ENCODE data around the gene EFCAB13. TPM values are rescaled to one million over a fixed set of nuclear protein-coding genes. Genes with fewer than 3 reads are reported as not detected.

EFCAB13 gene
- total RNA-seq, 1 donor from 2014 or later, result 3.1 TPM

GRCh38 chr17:47295037-47295873 lies 28.5 kb upstream of the EFCAB13 start:
- no peak for DNase-seq (ENCODE audit: low read depth, low spot score)

DNA sequence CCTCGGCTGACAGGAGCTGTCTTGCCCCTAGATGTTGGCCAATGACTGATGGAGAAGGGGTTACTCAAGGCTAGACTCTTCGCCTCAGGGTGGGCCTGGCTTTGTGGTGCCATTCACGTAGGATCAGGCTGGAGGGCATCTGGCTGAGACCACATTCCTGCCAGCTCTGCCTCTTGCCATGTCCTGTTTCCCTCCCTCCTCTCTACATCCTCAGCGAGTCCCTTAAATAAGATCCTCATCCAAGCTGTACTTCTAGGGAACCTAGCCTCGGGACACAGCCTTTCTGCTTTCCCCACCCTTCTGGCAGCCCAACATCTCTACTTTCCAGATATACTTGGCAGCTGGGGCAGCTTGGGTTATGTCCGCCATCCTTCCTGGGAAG lies 27.9 kb upstream of the EFCAB13 start:
- no peak for DNase-seq (ENCODE audit: low read depth, low spot score)

DNA sequence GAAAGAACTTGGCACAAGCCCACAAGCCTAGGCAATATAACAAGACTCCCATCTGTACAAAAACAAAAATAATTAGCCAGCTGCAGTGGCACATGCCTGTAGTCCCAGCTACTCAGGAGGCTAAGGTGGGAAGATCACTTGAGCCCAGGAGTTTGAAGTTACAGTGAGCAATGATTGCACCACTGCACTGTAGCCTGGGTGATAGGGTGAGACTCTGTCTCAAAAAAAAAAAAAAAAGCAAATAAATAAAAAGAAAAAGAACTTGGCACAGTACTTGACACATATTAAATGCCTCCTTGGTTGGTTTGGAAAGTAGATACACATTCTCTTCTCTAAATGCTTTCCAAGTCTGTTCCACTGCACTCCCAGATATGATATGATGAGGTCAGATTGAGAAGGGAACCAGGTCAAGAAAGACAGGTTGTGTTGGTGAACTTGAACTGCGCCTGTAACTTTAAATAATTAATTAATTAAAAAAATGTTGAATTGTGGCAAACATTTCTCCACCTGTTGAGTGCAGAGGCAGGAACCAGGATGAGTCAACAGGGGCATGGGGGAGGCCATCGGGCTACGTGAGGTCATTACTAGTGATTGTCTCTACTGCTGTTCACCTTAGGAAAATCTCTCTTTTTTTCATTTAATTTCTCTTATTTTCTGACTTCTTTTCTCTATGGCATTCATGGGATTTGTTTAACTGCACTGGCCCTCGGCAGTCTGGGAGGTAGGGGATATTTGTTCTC lies 25.9 kb upstream of the EFCAB13 start:
- no peak for DNase-seq (ENCODE audit: low read depth, low spot score)

DNA sequence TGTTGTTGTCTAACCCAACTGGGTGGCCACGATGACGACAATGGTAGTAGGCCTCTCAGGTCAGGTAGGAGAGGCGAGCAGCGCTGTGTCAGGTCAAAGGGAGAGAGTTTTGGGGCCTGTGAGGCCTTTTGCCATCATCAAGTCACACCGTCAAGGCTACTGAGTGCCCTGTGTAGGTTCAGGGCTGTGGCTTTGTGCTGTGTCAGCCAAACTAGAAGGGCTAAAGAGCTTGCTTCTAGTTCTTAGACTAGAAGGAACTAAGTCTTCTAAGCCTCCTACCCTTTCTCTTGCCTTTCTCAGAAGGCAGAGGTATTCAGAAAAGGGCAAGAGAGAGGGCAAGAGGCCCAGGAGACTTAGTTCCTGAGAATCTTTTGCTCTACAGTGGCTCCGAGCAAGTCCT lies 25.0 kb upstream of the EFCAB13 start:
- no peak for DNase-seq (ENCODE audit: low read depth, low spot score)

GRCh38 chr17:47299239-47299910 lies 24.4 kb upstream of the EFCAB13 start:
- DNase-seq (ENCODE audit: low read depth, low spot score), result no peak

GRCh38 chr17:47300718-47301117 lies 23.0 kb upstream of the EFCAB13 start:
- DNase-seq (ENCODE audit: low read depth, low spot score), result no peak

DNA sequence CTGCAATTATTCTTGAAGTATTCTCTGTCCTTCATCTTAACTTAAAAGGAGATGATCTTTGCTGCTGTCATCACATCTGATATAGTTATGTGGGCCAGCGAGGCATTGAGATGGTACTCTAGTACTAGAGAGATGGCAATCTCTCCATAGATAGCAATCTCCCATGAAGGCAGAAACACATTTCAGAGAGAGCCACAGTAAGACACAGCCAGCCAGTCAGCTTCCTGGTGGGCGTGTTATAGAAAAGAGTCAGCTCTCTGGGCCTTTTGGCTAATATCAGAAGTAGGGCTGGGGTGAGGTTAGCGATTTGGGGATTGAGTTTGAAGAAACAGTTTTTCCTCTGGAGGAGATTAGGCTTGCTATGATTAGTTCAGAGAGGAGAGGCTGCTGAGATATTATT lies 22.6 kb upstream of the EFCAB13 start:
- DNase-seq (ENCODE audit: low read depth, low spot score), result no peak

DNA sequence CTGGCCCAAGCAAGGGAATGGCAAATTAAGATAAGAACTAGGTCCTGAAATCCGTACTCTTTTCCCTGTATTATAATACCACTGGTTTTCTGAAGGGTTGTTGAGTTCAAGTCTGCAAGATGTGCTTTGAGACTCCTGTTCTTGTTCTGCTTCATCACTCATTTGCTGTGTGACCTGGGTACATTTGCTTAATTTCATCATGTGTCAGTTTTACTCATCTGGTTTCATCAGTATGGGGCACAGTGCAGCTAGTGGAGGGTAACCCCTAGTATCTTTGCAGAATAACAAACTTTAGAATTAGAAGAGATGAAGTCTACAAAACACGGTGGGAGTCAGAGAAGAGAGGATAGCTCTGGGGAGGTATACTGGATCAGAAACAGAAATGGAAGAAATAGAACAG lies 21.9 kb upstream of the EFCAB13 start:
- no peak for DNase-seq (ENCODE audit: low read depth, low spot score)

GRCh38 chr17:47304186-47304585 lies 19.6 kb upstream of the EFCAB13 start:
- DNase-seq (ENCODE audit: low read depth, low spot score), result no peak

DNA sequence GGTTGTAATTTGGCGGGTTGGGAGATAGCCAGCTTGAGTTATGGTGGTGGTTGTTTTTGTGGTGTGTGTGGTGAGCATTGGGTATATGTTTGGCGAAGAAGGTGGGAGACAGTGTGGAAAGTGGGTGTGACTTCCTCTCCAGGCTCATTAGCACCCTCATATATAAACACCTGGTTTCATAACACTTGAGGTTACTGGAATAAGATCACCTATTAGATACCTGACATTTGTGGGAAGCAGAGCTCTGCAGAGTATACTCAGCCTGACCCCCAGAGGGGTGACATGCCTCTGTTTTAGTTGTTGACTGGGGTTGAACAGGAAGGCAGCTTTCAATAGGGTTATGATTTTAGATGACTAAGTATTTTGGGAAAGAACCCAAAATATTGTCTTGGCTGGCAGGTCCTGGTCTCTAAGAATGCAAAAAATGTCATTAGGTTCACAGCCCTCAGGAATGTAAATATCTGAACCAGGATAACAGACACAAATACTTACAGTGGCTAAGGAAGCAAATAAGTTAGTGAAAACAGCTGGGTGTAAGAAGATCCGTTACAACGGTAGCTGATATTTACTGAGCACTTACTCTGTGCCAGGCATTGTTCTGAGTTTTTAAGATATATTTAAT lies 18.3 kb upstream of the EFCAB13 start:
- DNase-seq (ENCODE audit: low read depth, low spot score), result peak; percentile 94

DNA sequence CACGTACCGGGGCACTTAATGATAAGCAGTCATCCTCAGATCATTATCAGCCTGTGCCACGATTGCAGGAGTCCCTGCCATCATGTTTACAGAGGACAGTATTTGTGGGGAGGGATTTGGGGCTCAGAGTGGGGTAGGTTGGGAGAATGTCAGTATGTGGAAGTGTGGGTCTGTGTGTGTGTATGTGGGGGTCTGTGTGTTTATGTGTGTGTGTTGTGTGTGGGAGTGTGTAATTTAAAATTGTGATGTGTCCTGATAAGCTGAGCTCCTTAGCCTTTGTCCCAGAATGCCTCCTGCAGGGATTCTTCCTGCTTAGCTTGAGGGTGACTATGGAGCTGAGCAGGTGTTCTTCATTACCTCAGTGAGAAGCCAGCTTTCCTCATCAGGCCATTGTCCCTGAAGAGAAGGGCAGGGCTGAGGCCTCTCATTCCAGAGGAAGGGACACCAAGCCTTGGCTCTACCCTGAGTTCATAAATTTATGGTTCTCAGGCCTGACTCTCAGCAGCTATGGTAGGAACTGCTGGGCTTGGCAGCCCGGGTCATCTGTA lies 13.5 kb upstream of the EFCAB13 start:
- no peak for DNase-seq (ENCODE audit: low read depth, low spot score)

DNA sequence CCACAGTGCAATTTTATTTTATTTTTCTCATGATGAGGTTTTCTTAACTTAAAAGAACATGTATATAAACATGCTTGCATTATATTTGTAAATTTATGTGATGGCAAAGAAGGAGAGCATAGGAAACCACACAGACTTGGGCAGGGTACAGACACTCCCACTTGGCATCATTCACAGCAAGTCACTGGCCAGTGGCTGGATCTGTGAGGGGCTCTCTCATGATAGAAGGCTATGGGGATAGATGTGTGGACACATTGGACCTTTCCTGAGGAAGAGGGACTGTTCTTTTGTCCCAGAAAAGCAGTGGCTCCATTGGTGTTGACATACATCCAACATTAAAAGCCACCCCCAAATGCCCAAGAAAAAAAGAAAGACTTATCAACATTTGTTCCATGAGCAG lies 12.3 kb upstream of the EFCAB13 start:
- DNase-seq (ENCODE audit: low read depth, low spot score), result no peak

DNA sequence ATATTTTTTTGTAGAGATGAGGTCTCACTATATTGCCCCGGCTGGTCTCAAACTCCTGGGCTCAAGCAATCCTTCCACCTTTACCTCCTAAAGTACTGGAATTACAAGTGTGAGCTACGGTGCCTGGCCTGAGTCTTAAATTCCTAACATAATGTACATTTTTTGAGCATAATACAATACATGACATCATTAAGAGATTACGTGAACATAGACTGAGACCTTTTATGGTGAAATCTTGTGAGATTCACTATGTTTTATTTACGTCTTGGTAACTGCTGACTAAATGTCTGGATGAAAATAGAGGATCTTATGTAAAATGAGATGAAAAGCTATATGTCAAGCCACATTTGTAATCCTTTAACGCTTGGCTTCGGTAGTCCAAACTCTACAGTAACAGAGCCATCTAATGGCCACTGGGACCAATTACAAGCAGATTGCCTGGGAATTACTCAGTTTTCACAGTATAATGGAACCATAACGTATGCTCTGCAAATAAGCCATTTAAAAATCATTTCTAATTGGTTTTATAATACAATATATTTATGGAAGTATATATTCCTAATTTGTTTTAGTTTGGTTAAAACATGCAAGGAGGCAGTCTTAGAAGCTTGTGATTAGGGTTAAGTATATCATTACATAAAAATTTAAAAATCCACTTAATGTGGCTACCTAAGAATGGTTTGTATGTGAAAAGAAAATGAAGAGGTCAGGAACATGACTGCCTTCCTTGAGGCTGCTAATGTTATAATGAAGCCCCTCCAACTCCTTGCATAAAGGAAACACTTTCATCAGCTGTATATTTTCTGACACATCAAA lies 8.1 kb upstream of the EFCAB13 start:
- DNase-seq (ENCODE audit: low read depth, low spot score), result no peak

DNA sequence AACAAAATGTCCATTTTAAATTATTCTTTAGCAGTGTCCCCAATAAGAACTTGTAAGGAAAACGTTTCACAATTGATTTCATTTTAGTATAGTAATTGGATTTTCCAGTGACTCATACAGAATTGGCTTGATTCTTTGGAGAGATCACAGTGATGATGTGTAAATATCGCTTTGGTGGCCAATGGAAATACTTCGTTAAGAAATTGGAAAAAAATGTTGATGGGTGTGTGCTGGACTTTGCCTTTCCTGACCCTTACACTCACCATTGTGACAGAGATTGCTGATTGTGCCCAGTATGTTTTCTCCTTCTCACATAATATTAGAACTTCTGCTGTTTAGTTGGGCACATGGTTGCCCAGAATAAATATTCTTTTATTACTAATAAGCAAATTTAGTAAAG lies 7.4 kb upstream of the EFCAB13 start:
- DNase-seq (ENCODE audit: low read depth, low spot score), result no peak

DNA sequence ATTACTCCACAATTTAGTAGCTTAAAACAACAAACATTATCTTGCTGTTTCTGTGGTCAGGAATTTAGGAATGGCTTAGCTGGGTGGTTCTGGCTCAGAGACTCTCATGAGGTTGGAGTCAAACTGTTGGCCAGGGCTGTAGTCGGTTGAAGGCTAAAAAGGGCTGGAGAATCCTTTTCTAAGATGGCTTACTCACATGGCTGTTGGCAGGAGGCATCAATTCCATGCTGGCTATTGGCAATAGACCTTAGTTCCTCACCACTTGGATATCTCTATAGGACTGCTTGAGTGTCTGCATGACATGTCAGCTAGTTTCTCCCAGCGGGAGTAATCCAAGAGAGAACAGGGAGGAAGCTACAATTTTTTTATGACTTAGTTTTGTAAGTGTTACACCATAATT lies 6.6 kb upstream of the EFCAB13 start:
- DNase-seq (ENCODE audit: low read depth, low spot score), result no peak

GRCh38 chr17:47318197-47318918 lies 5.4 kb upstream of the EFCAB13 start:
- no peak for DNase-seq (ENCODE audit: low read depth, low spot score)

DNA sequence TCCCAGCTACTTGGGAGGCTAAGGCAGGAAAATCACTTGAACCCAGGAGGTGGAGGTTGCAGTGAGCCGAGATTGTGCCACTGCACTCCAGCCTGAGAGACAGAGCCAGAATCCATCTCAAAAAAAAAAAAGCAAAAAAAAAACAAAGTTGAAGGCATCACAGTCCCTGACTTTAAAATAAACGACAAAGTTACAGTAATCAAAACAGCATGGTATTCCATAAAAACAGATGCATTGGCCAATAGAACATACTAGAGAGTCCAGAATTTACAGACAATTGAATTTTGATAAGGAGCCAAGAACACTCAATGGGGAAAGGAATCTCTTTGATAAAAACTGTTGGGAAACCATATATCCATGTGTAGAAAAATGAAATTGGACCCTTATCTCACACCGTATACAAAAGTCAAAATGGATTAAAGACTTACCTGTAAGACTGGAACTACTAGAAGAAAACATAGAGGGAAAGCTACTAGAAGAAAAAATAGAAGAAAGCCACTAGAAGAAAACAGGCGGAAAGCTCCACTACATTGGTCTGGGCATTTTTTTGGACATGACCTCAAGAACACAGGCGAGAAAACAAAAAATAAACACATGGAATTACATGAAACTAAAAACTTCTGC lies 2.8 kb upstream of the EFCAB13 start:
- DNase-seq (ENCODE audit: low read depth, low spot score), result no peak

- DNase-seq (ENCODE audit: low read depth, low spot score), result no peak
Observed at GRCh38 chr17:47324224-47325020, 667 bp downstream of the EFCAB13 start.

DNA sequence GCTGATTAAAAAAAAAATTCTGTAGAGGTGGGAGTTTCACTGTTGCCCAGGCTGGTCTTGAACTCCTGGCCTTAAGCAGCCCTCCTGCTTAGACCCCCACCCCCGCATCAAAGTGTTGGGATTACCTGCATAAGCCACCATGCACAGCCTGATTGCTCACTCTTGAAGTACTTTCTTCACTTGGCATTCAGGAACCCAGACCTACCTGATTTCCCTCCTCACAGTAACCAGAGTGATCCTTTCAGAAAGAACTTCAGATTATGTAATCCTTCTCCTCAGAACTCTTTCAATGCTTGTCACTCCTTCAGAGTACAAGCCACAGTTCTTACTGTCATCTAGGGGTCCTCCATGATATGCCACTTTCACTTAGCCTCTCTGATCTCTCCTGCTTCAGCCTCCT lies 1.4 kb downstream of the EFCAB13 start:
- no peak for DNase-seq (ENCODE audit: low read depth, low spot score)
